GM19372 (cell line): ENCODE results near the gene MAT2B.

Experiments used
- ATAC-seq: cut with Tn5 transposase; IDR thresholded peaks from one replicate; pipeline ENCODE4 v1.9.1; 2021; ENCODE audit warnings: mild to moderate bottlenecking, low read depth, moderate library complexity; ENCODE audit not compliant: unreplicated experiment

MAT2B gene

GRCh38 chr5:163505368-163506094, at the start of gene MAT2B:
MAT2B (plus strand) TSS chr5:163505619; CDS start chr5:163505687, 68 bp downstream.
- peak; percentile 82 for ATAC-seq

- no peak for ATAC-seq
Observed at GRCh38 chr5:163456029-163456589, 49.3 kb upstream of the MAT2B start.

- no peak for ATAC-seq
Observed at GRCh38 chr5:163456840-163457239, 48.6 kb upstream of the MAT2B start.

DNA sequence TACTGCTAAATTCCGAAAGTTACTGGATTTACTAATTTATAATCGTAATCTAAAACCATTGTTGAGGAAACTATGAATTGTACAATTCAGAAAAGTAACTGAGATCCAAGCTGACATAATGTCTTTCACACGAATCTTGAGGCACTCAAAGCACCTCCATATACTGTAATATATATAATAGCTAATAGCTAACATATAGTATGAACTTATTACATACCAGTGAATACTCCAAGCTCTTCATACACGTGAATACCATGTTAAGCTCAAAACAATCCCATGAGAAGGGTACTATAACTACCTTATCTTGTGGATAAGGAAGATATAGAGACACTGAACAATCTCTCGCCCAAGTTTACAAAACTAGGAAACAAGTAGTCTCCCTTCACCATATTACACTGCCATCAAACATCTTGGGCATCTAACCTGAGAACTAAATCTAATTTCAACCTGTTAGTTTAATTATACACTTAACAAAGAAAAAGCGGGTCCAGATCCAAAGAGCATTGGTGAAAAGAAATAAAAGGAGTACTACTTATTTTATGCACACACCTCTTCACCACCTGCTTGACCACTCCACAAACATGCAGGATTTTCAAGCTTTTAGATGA, 46.5 kb upstream of the MAT2B start:
- no peak for ATAC-seq

GRCh38 chr5:163459462-163459818, 46.0 kb upstream of the MAT2B start:
- peak; percentile 7 for ATAC-seq

- peak; percentile 67 for ATAC-seq
Observed at GRCh38 chr5:163459819-163460561, 45.4 kb upstream of the MAT2B start, which contains the start of gene NUDCD2. NUDCD2 (minus strand) TSS chr5:163460102; CDS start chr5:163460050, 52 bp downstream.

- no peak for ATAC-seq
Observed at GRCh38 chr5:163460562-163461171, 44.8 kb upstream of the MAT2B start, which contains the start of gene HMMR. HMMR (plus strand) TSS chr5:163460632; CDS start chr5:163460693, 61 bp downstream.

DNA sequence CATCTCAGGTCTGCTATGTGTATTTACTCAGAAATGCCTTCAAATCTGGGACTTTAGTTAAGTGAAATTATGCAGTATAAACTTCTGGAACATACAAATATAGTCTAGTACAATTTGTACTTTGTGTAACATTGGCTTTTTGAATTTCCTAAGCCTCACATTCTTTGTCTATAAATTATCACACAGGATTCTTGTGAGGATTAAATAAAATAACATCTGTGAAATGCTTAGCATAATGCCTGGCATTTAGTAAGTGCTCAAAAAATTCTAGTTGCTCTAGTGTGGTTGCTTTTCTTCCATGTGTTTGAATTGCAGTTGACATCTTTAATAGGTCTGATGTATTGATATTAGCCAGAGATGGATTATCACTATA, 42.4 kb upstream of the MAT2B start:
- ATAC-seq: no peak

GRCh38 chr5:163467682-163468081, 37.7 kb upstream of the MAT2B start:
- ATAC-seq: no peak

DNA sequence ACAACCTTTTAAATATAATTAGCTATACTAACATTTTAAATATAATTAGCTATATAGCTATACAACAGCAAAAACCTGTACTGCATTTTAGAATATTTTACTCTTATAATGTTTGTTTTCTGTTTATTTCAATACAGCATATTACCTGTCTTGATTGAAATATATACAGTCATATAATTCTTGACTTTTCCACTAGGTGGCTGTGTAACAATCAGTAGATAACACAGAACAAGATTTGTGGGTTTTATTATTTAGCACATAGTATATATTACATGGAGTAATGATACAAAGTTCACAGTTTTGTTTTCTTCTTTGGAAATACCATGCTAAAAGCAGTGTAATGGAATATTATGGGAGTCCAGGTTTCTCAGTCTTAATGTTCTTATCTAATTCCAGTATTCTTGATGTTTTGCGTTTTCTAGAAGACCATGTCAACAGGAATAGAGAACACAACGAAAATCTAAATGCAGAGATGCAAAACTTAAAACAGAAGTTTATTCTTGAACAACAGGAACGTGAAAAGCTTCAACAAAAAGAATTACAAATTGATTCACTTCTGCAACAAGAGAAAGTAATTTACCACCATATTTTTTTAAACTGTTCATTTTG, 31.7 kb upstream of the MAT2B start:
- ATAC-seq: peak; percentile 68

GRCh38 chr5:163475411-163475810, 30.0 kb upstream of the MAT2B start:
- ATAC-seq: no peak

- no peak for ATAC-seq
Observed at GRCh38 chr5:163478126-163478981, 27.1 kb upstream of the MAT2B start.

GRCh38 chr5:163478982-163479271, 26.5 kb upstream of the MAT2B start:
- no peak for ATAC-seq

DNA sequence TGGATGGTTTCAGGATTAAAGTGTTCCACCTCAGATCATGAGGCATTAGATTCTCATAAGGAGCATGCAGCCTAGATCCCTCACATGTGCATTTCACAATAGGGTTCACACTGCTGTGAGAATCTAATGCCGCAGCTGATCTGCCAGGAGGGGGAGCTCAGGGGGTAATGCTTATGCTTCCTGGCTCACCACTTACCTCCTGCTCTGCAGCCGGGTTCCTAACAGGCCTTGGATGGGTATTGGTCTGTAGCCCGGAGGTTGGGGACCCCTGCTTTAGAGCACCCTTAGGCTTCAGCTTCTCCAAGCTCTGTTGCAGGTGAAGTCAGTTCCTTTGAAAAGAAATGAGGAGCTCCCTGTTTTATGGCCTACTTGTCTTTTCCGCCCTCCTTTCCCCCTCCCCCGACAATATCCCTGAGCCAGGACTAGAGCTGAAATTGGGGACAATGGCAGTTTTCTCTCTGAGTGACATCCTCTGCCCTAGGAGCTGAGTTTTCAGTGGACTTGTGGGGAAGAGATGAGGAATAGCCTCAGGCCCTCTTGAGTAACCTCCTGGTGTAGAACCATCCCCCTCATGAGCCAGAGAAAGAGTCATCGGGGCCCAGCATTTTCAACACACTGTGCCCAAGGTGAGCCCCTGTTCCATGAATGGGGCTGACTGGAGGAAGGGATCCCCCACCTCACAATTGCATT, 16.2 kb upstream of the MAT2B start:
- ATAC-seq: no peak

DNA sequence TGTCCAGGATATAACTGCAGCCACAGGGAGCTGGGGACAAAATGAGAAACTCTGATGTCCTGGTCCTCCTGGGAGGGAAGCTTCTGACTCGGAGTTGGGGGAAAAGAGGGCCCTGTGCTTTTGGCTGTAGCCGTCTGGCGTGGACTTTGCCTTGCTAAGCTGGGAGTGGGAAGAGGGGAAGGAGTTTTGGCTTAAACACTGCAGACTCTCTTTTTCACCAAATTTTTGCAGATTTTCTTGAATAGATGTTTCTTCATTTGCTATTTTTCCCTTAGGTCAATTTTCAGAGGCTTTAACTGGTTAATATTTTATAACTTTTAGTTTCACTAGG, 15.7 kb upstream of the MAT2B start:
- ATAC-seq: no peak

GRCh38 chr5:163496286-163496685, 9.1 kb upstream of the MAT2B start:
- ATAC-seq: no peak

GRCh38 chr5:163497315-163497714, 8.1 kb upstream of the MAT2B start:
- peak; percentile 62 for ATAC-seq

DNA sequence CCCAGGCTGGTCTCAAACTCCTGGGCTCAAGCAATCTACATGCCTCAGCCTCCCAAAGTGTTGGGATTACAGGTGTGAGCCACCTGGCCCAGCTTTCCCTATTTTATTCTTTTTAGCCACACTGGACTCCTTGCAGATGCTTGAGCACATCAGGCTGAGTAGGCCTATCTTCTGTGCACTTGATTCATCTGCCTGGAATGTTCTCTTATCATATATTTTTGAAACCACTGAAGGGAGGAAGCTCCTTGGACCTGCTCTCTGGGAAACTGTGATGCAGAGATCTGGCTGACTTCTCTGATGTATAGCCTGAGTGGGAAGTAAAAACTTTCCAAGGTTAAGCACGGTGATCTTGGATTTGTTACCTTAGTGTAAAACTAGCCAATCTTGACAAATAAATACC, 6.5 kb upstream of the MAT2B start:
- ATAC-seq: no peak

DNA sequence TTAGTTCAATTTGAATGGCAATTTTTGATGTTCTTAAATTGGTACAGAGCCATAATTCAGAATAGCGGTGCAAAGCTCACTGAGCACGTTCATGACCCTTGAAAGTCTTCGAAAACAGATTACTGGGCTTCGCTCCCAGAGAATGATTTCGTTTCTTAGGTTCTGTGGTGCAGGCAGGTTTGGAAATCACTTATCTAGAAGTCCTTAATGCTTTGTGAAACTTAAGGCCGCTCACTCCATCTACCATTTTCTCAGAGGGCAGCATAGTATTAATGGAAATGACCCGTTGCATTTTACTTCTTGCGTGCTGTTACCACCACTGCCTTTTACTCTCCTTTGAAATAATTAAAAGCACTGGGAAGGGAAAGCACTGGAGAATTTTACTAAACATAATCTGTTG, 2.9 kb upstream of the MAT2B start:
- ATAC-seq: no peak
